ENCODE data around the gene CYTL1. TPM values are rescaled to one million over a fixed set of nuclear protein-coding genes. Genes with fewer than 3 reads are reported as not detected.

CYTL1 gene
- total RNA-seq, 6 experiments from 2014 or later, result not detected

- peak overlapping the region; percentile 83 for H3K27ac Mint-ChIP-seq
Measured at GRCh38 chr4:4991541-4992099, 27.6 kb downstream of the CYTL1 start.

GRCh38 chr4:4990857-4991540, 28.3 kb downstream of the CYTL1 start:
- no peaks in the 10 kb centered on the region for H3K9me3 Mint-ChIP-seq
- peak; percentile 95 for DNase-seq
- no peaks in the 10 kb centered on the region for H3K36me3 Mint-ChIP-seq (ENCODE audit: low read depth)
- peaks cover 15% of the 10 kb centered on the region for H3K27me3 Mint-ChIP-seq (ENCODE audit: insufficient read depth)
- peak overlapping the region; percentile 83 for H3K27ac Mint-ChIP-seq
- peak overlapping the region; percentile 70 for H3K4me3 Mint-ChIP-seq
- TF ChIP-seq, protein P1, sequence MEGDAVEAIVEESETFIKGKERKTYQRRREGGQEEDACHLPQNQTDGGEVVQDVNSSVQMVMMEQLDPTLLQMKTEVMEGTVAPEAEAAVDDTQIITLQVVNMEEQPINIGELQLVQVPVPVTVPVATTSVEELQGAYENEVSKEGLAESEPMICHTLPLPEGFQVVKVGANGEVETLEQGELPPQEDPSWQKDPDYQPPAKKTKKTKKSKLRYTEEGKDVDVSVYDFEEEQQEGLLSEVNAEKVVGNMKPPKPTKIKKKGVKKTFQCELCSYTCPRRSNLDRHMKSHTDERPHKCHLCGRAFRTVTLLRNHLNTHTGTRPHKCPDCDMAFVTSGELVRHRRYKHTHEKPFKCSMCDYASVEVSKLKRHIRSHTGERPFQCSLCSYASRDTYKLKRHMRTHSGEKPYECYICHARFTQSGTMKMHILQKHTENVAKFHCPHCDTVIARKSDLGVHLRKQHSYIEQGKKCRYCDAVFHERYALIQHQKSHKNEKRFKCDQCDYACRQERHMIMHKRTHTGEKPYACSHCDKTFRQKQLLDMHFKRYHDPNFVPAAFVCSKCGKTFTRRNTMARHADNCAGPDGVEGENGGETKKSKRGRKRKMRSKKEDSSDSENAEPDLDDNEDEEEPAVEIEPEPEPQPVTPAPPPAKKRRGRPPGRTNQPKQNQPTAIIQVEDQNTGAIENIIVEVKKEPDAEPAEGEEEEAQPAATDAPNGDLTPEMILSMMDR (IDR thresholded peaks at IDR 0.05), result peak; percentile 13; the same call in 1 of the 2 replicates
- H3K4me1 Mint-ChIP-seq (ENCODE audit: low read depth), result peaks cover 30% of the 10 kb centered on the region

More at GRCh38 chr4:4991541-4992099, 27.6 kb downstream of the CYTL1 start:
- TF ChIP-seq, protein P1 (IDR thresholded peaks at IDR 0.05), result no peak
- Mint-ChIP-seq H3K36me3 (ENCODE audit: low read depth) (no peaks in the 10 kb centered on the region), H3K9me3 (no peaks in the 10 kb centered on the region), H3K27me3 (ENCODE audit: insufficient read depth) (peaks cover 21% of the 10 kb centered on the region), H3K4me3 (peak overlapping the region; percentile 70), H3K4me1 (ENCODE audit: low read depth) (peaks cover 30% of the 10 kb centered on the region)
- no peak for DNase-seq

GRCh38 chr4:4990329-4990728, 28.9 kb downstream of the CYTL1 start:
- no peaks in the 10 kb centered on the region for H3K9me3 Mint-ChIP-seq
- H3K4me1 Mint-ChIP-seq (ENCODE audit: low read depth), result peaks cover 26% of the 10 kb centered on the region
- H3K36me3 Mint-ChIP-seq (ENCODE audit: low read depth), result no peaks in the 10 kb centered on the region
- H3K4me3 Mint-ChIP-seq, result no peak overlapping the region
- peaks cover 13% of the 10 kb centered on the region for H3K27me3 Mint-ChIP-seq (ENCODE audit: insufficient read depth)
- TF ChIP-seq, protein P1 (IDR thresholded peaks at IDR 0.05), result no peak
- no peak for DNase-seq
- peak overlapping the region; percentile 83 for H3K27ac Mint-ChIP-seq

- Mint-ChIP-seq H3K4me1 (ENCODE audit: low read depth) (peaks cover 21% of the 10 kb centered on the region), H3K27me3 (ENCODE audit: insufficient read depth) (peaks cover 16% of the 10 kb centered on the region), H3K27ac (no peak overlapping the region), H3K4me3 (no peak overlapping the region), H3K9me3 (no peaks in the 10 kb centered on the region), H3K36me3 (ENCODE audit: low read depth) (no peaks in the 10 kb centered on the region)
- DNase-seq, result no peak
- TF ChIP-seq, protein P1 (IDR thresholded peaks at IDR 0.05), result no peak
Measured at GRCh38 chr4:4989083-4989622, 30.1 kb downstream of the CYTL1 start.

- TF ChIP-seq, protein P1 (IDR thresholded peaks at IDR 0.05), result no peak
- Mint-ChIP-seq H3K27me3 (ENCODE audit: insufficient read depth) (peaks cover 20% of the 10 kb centered on the region), H3K4me1 (ENCODE audit: low read depth) (peaks cover 21% of the 10 kb centered on the region), H3K36me3 (ENCODE audit: low read depth) (no peaks in the 10 kb centered on the region), H3K4me3 (no peak overlapping the region), H3K27ac (no peak overlapping the region), H3K9me3 (no peaks in the 10 kb centered on the region)
- DNase-seq, result no peak
Measured at GRCh38 chr4:4987656-4988055, 31.6 kb downstream of the CYTL1 start.

Measured in HFFc6 (cell line).